HepG2 (cell line): Measurements from ENCODE around the gene RBM19. TPM values are rescaled to one million over a fixed set of nuclear protein-coding genes. Genes with fewer than 3 reads are reported as not detected.

Source experiments
- ASH2L ChIP-seq: fragments of 300-600, 200-600 bp; sonication (generic); IDR thresholded peaks from 2 replicates; pipeline ENCODE4 v1.7.0; 2017; ENCODE audit warnings: low read depth, mild to moderate bottlenecking, moderate library complexity, mixed read lengths, low read length; ENCODE audit not compliant: insufficient read length
- ZNF354B ChIP-seq: sonication (generic); formaldehyde crosslinking; IDR thresholded peaks from 2 replicates; pipeline ENCODE4 v1.8.0; 2022; ENCODE audit warnings: mild to moderate bottlenecking, missing genetic modification reagents
- polyA plus RNA-seq, 8 experiments: library from polyadenylated mRNA; depleted of rRNA in 3 of 8; stranded (reverse) in 7 of 8; unstranded in 1 of 8; fragments of >200 nt; fragmentation: Illumina TruSeq in 4 of 8; extraction: Trizol in 4 of 8; gene quantifications; 2 replicates each; pipeline versions ENCODE4 v1.2.1 to v1.2.3, GENCODE V29; 2011 to 2016; ENCODE audit warnings: low read depth in 4 of 8, missing spikeins in 1 of 8, mixed read lengths in 1 of 8; ENCODE audit not compliant: insufficient read depth in 1 of 8
- total RNA-seq, 5 experiments: library from RNA; depleted of rRNA; stranded (reverse); fragments of >200 nt; fragmentation: Illumina TruSeq; extraction: Trizol; gene quantifications; 2 replicates each; pipeline ENCODE4 v1.2.3, GENCODE V29; 2016; ENCODE audit warnings: low read depth in 1 of 5
- TF ChIP-seq, protein P1 (sequence below): sonication (generic); formaldehyde crosslinking; IDR thresholded peaks from 2 replicates; pipeline ENCODE4 v1.4.0; 2020; ENCODE audit warnings: mild to moderate bottlenecking, missing genetic modification reagents

The RBM19 gene
- total and polyA plus RNA-seq, 2 of the 13 experiments (the other 11 are each of a cell fraction or from before 2014, with no cell fraction given), result 19.3 to 32.2 TPM

DNA sequence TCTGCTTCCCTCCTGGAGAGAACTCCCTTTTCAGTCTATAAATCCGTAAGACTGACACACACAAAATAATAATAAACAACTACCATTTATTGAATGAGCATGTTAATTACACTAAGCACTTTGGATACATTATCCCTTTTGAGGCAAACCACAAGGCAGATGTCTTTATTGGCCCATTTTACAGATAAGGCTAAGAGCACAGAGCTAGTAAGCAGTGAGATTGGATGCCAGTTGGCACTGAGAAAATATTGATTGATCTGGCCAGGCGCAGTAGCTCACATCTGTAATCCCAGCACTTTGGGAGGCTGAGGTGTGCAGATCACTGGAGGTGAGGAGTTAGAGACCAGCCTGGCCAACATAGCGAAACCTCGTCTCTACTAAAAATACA lies 21.9 kb upstream of the RBM19 start (continued):
- TF ChIP-seq, protein P1, sequence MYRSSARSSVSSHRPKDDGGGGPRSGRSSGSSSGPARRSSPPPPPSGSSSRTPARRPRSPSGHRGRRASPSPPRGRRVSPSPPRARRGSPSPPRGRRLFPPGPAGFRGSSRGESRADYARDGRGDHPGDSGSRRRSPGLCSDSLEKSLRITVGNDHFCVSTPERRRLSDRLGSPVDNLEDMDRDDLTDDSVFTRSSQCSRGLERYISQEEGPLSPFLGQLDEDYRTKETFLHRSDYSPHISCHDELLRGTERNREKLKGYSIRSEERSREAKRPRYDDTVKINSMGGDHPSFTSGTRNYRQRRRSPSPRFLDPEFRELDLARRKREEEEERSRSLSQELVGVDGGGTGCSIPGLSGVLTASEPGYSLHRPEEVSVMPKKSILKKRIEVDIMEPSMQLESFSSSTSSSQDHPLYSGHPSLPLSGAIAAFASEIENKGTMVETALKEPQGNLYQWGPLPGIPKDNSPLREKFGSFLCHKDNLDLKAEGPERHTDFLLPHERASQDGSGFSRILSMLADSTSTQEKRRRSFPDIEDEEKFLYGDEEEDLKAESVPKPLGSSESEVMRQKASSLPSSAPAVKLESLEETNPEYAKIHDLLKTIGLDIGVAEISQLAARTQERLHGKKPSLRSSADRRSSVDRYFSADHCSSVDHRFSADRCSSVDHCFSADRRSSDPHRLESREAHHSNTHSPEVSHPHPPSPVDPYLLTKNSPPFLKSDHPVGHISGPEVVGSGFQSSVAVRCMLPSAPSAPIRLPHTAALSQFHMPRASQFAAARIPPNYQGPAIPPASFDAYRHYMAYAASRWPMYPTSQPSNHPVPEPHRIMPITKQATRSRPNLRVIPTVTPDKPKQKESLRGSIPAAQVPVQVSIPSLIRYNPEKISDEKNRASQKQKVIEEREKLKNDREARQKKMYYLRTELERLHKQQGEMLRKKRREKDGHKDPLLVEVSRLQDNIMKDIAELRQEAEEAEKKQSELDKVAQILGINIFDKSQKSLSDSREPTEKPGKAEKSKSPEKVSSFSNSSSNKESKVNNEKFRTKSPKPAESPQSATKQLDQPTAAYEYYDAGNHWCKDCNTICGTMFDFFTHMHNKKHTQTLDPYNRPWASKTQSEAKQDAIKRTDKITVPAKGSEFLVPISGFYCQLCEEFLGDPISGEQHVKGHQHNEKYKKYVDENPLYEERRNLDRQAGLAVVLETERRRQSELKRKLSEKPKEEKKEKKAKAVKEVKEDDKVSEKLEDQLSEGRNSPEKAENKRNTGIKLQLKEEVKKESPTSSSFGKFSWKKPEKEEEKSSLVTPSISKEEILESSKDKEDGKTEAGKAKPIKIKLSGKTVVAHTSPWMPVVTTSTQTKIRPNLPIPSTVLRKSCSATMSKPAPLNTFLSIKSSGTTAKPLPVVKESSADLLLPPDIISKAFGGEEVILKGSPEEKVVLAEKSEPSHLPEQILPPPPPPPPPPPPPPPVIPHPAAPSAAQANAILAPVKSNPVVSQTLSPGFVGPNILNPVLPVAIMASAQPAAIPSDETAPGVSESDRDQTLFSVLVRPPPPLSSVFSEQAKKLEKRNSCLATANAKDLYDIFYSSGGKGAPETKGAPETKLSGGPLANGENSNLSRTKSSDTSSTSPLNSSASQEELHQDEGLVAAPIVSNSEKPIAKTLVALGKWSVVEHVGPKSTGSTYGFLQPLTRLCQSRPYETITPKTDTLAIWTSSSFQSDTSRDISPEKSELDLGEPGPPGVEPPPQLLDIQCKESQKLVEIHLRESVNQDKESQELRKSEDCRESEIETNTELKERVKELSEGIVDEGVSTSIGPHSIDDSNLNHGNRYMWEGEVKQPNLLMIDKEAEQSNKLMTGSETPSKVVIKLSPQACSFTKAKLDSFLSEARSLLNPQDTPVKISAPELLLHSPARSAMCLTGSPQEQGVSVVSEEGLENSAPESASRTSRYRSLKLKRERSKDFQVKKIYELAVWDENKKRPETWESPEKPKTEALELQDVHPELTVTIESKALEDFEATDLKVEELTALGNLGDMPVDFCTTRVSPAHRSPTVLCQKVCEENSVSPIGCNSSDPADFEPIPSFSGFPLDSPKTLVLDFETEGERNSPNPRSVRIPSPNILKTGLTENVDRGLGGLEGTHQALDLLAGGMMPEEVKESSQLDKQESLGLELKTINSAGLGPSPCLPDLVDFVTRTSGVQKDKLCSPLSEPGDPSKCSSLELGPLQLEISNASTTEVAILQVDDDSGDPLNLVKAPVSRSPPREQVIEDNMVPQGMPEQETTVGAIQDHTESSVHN, result no peak
- TF ChIP-seq ZNF354B (CRISPR knock-in tag) (no peak), ASH2L (peak; percentile 31)
- TF ChIP-seq, all 625 proteins: peak for 4
